Measurements from ENCODE around the gene CRIM1.
"Not testable (repeated sequence)": the region's sequence is repeated elsewhere in the genome, so short reads cannot be mapped to it uniquely, and the experiment has no call there.

The CRIM1 gene, protein sequence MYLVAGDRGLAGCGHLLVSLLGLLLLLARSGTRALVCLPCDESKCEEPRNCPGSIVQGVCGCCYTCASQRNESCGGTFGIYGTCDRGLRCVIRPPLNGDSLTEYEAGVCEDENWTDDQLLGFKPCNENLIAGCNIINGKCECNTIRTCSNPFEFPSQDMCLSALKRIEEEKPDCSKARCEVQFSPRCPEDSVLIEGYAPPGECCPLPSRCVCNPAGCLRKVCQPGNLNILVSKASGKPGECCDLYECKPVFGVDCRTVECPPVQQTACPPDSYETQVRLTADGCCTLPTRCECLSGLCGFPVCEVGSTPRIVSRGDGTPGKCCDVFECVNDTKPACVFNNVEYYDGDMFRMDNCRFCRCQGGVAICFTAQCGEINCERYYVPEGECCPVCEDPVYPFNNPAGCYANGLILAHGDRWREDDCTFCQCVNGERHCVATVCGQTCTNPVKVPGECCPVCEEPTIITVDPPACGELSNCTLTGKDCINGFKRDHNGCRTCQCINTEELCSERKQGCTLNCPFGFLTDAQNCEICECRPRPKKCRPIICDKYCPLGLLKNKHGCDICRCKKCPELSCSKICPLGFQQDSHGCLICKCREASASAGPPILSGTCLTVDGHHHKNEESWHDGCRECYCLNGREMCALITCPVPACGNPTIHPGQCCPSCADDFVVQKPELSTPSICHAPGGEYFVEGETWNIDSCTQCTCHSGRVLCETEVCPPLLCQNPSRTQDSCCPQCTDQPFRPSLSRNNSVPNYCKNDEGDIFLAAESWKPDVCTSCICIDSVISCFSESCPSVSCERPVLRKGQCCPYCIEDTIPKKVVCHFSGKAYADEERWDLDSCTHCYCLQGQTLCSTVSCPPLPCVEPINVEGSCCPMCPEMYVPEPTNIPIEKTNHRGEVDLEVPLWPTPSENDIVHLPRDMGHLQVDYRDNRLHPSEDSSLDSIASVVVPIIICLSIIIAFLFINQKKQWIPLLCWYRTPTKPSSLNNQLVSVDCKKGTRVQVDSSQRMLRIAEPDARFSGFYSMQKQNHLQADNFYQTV

GRCh38 chr2:36355151-36355889 is at the start of gene CRIM1:
Gene CRIM1 (plus strand): TSS chr2:36355778. CDS start chr2:36356293, 515 bp downstream.
- DNase-seq, result peak; percentile 93

DNA sequence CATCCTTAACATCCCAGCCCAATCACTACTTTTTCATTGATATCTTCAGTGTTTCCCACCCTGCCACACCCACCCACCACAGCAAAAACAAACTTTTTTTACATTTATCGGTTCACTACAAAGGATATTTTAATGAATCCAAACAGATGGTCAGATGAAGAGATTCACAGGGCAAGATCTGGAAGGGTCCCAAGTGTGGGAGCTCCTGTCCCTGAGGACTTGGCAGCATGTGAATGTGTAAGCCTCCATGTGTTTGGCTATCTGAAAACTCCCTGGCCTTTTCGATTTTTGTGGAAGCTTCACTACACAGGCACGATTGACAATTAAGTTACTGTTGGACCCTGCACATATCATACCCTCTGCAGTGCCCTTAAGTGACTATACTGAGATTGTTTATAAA is 48.1 kb upstream of the CRIM1 start:
- DNase-seq, result no peak

- not testable (repeated sequence) for DNase-seq
Measured at GRCh38 chr2:36310444-36310843, 45.1 kb upstream of the CRIM1 start.

DNA sequence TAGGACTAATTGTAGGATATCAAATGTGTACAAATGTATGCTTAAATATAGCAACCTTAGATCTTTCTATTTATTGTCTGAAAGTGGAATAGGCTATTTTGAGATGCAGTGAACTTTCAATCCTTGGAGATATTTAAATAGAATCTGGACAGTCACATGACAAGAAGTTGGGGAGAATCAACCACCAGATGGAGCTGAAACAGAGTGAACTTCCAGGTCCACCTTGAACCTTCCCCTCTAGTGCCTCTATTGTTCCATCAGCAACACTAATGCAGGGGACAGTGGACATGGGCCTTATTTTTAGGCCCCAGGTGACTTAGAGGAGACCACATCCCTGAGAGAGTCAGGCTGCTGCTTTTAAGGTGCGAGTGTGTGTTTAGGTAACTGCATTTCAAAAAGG is 37.0 kb upstream of the CRIM1 start:
- no peak for DNase-seq

DNA sequence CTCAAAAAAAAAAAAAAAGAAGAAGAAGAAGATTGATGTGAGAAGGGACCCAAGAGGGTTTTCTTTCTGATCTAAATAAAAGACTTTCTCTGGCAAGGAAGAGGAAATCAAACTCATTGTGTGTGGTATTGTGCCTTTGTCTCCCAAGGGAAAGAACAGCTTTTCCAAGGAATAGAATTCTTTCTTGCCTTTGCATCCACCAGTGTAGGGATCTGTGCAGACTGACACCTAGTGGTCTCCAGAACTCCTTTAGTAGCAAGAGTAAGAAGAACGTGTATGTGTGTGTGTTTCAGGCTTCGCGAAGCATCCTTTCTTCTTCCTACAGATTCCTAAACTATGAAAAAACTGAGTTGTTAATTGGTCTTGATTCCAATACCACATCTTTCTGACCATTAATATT is 33.5 kb upstream of the CRIM1 start:
- peak; percentile 67 for DNase-seq

DNA sequence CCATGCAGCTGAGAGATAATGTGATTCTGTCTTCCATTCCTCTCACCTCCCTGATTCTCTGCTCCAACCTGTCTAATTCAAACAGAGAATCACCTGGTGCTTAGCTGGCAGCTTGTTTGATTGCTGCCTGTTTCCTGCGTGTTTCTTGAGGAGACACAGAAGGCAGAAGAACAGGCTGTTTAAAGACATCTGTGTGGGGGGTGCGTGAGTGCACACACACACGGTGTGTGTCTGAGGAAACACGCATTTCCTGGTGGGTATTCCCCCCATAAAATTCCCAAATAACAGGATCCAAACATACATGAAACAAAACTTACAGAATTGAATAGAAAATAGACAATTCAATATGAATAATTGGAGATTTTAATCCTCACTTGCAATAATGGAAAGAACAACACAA is 29.3 kb upstream of the CRIM1 start:
- DNase-seq, result no peak

DNA sequence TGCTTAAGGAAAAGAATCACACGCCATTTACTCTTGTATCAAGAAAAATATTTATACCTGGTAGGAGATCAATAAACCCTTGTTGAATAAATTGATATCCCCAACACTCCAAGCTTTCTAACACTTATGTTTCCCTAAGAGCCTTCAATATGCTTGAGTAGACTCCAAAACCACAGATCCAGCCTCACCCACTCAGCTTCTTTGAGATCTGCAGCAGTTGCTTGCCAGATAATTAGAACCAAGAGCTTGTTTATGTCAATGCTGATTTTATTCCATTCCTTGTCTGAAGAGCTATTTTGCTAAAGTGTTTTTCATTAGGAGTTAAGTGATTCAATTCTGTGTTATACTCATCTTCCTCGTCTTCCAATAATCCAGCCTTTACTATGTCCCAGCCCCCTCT is 26.3 kb upstream of the CRIM1 start:
- peak; percentile 38 for DNase-seq

DNA sequence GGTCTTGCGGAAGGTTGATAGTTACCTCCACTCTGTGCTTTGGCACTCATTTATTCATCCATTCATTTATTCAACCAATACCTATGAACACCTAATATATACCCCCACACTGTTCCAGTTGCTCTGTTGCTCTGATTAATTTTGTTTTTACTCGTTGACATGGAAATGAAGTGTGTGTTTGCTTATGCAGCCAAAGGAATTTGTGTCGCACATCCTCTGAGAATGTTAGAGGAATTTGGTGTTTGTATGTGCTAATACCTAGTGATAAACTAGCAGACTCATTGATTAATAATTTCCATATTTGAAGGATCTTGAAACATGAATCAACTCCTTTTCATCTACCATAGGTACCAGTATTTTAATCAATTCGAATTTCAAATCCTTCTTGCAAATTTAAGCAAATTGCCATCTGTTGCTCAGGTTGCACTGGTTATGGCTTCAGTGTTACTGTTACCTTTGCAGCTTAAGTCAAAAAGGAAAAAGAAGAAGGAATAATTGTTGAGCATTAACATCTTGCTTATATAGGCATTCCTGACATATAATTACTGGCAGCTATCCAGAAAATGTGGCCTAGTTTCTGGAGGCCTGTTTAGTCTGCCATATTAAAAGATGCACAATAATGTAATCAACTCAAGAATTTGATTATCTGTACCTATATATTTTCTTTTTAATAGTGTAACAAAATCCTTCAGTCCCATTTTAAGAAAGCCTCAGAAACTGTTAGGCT is 25.7 kb upstream of the CRIM1 start:
- peak; percentile 75 for DNase-seq

- DNase-seq, result no peak
Measured at GRCh38 chr2:36330473-36331395, 24.8 kb upstream of the CRIM1 start.

DNA sequence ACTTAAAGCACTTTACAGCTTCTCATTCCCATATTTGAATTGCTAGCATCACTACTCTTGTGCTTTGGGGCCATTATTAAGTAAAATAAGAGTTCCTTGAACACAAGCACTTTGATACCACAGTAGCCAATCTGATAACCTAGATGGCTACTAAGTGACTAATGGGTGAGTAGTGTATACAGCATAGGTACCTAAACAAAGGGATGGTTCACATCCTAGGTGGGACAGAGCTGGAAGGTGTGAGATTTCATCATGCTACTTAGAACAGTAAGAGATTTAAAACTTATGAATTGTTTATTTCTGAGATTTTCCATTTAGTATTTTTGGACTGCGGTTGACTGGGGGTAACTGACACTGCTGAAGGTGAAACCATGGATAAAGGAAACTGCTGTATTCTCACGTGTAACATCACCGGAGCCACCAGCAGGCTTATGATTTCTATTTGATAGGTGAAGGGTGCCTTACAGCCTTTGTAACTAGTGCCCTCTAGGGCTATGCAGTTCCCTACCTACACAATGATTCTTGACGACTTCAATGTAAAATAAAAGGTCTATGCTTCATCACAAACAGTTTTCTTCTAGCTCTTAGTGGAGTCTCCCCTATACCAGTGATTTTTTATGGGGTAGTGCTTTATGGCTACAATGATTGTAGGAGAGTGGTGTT is 22.1 kb upstream of the CRIM1 start:
- DNase-seq, result no peak

- no peak for DNase-seq
Measured at GRCh38 chr2:36335597-36335996, 20.0 kb upstream of the CRIM1 start.

DNA sequence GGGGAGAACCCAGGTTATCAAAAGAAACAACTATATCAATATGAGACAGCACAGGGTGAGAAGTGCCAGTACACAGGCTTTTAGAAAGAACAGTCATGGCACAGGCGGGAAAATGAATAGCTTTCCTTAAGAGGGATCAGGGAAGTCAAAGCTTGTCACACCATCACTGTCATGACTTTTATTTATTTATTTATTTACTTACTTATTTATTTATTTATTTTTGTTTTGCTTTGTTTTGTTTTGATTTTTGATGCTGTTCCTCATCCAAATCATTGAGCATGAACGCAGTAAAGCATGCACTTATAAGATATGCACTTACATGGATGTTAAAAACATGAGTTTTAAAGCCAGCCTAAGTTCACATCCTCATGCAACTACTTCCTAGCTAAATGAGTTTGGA is 19.3 kb upstream of the CRIM1 start:
- DNase-seq, result no peak

DNA sequence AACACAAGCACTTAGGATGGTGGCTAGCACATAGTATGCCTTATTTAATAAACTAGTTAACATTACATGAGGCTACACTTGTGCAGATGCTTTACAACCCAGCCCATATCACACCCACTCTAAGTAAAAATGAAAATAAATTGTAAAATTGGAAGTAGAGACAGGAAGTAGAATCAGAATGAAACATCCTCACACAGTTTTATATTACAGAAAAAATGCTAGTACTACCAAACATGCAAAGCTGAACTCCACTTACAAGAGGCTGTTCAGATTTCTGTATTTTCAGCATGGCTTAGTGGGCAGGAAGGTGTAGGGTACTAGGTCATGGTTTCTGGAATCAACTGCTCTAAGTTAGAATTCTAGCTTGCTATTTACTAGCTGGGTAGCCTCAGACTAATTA is 18.2 kb upstream of the CRIM1 start:
- no peak for DNase-seq

DNA sequence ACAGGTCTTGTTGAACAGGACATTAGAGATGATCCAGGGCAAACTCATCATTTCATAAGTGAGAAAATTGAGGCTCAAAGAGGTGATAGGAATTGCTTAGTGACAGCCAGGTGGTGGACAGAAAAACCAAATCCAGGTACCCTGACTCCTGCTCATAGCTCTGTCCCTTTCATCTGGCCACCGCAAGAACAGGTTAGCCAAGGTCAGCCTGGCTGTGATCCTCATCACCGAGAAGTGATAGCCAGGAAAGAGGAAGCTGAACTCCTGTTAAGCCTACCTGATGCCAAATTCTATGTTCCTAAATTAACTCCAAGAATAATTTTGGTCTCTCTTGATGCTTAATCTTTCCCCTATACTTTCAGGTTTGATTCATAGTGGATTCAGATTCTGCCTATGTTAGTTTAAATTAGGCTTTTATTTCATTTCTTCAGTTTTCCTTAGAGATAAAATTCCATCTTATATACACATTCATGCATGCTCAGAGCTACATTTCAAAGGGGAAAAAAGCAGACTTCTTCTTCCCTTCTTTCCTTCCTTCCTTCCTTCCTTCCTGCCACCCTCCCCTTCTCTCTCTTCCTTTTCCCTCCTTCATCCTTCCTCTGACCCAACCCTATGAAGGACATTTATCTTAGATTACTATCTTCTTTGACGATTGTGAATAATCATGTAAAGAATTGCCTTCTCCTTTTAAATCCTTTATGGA is 17.3 kb upstream of the CRIM1 start:
- no peak for DNase-seq

DNA sequence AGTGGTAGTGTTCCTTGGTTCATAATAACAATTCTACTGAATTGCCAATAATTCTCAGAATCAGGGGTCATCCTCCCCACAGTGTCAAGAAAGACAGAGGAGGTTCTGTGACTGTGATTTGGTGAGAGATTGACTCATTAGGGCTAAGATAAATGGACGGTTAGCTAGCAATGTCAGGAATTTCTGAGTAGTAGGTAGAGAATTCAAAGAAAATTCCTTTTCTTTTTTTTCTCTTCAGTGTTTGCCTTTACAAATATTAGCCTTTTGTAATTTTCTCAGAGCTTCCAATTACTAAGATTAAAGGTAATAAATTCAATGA is 16.8 kb upstream of the CRIM1 start:
- DNase-seq, result peak; percentile 81

DNA sequence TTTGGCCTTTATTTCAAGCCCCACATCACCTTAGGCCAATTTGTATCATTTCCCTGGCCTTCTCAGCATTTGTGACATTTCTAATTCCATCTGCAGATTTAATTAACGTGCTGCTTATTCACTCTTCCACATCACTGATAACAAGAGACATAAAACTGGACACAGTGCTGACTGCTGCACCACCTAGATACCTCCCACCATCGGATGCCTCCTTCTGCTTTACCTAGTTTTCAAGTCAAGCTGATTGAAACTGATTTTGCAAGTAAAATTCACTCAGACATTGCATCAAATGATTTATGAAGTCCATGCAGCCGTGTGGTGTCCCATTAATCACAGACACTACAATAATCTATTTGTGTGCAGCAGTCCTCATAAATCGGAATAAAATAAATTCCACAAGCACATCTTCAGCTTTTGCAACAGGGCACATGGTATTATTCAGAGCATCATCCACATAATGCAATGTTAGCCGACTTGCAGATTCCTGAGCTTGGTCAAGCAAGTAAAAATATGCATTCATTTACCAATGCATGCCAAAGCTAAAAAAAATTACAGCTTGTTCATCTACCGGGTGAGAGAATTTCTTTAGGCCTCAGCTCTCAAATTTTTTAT is 15.9 kb upstream of the CRIM1 start:
- peak; percentile 79 for DNase-seq

DNA sequence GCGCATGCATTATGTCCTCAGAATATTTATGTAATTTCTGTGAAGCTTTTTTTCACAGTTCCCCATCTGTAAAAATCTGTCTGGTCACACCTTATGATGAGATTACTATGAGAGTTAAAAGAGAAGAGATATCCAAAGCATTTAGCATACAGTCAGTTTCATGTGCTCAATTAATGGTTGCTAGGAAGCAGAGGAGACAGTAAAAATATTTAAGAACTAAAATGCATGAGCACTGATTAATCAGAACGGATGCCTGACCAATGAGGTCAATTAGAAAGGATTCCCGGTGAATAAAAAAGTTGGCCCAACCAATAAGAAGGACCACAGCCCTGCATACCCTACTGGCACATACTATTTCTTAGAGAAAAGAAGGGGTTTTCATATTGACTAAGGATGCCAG is 12.0 kb upstream of the CRIM1 start:
- DNase-seq, result no peak

- DNase-seq, result no peak
Measured at GRCh38 chr2:36348721-36349120, 6.9 kb upstream of the CRIM1 start.

GRCh38 chr2:36351291-36351690 is 4.3 kb upstream of the CRIM1 start:
- DNase-seq, result no peak
